NB4 (cell line): ENCODE data around the gene TRAM1L1.

ENCODE experiments used
- DNase-seq: peaks from one replicate; pipeline ENCODE4 v3.0.0; 2010; ENCODE audit warnings: low read depth
- H3K4me3 ChIP-seq: one replicate; pipeline ENCODE4 v1.5.1; 2011; ENCODE audit warnings: mild to moderate bottlenecking, low read depth, low read length, moderate library complexity
- CTCF ChIP-seq: IDR thresholded peaks from one replicate; pipeline ENCODE4 v1.5.1; 2012; ENCODE audit warnings: low read depth, low read length
- MAX ChIP-seq: IDR thresholded peaks from 2 replicates; pipeline ENCODE4 v1.6.1; 2011; ENCODE audit warnings: low read depth, low read length
- MYC ChIP-seq: IDR thresholded peaks from 2 replicates; pipeline ENCODE4 v1.6.1; 2011; ENCODE audit warnings: low read depth, low read length
- POLR2A ChIP-seq: IDR thresholded peaks from 2 replicates; pipeline ENCODE4 v1.6.1; 2011; ENCODE audit warnings: mild to moderate bottlenecking; ENCODE audit not compliant: insufficient read length; ENCODE audit errors: extremely low read depth

The TRAM1L1 gene

GRCh38 chr4:117068120-117068519 is 17.3 kb downstream of the TRAM1L1 start:
- no peak for DNase-seq
- TF ChIP-seq MYC (no peak), CTCF (no peak), MAX (no peak), POLR2A (no peak)
- no peak overlapping the region for H3K4me3 ChIP-seq

GRCh38 chr4:117063961-117064696 is 21.2 kb downstream of the TRAM1L1 start:
- no peak for DNase-seq
- TF ChIP-seq CTCF (no peak), MYC (no peak), MAX (no peak)
- H3K4me3 ChIP-seq = no peak overlapping the region

- TF ChIP-seq MAX = no peak
- TF ChIP-seq POLR2A = no peak
- no peak for TF ChIP-seq CTCF
- no peak for TF ChIP-seq MYC
- no peak for DNase-seq
- no peak overlapping the region for H3K4me3 ChIP-seq
Measured at GRCh38 chr4:117042962-117043361, 42.4 kb downstream of the TRAM1L1 start.
